ENCODE measurements around the gene IPO4. TPM values are rescaled to one million over a fixed set of nuclear protein-coding genes. Genes with fewer than 3 reads are reported as not detected.

IPO4 gene, protein sequence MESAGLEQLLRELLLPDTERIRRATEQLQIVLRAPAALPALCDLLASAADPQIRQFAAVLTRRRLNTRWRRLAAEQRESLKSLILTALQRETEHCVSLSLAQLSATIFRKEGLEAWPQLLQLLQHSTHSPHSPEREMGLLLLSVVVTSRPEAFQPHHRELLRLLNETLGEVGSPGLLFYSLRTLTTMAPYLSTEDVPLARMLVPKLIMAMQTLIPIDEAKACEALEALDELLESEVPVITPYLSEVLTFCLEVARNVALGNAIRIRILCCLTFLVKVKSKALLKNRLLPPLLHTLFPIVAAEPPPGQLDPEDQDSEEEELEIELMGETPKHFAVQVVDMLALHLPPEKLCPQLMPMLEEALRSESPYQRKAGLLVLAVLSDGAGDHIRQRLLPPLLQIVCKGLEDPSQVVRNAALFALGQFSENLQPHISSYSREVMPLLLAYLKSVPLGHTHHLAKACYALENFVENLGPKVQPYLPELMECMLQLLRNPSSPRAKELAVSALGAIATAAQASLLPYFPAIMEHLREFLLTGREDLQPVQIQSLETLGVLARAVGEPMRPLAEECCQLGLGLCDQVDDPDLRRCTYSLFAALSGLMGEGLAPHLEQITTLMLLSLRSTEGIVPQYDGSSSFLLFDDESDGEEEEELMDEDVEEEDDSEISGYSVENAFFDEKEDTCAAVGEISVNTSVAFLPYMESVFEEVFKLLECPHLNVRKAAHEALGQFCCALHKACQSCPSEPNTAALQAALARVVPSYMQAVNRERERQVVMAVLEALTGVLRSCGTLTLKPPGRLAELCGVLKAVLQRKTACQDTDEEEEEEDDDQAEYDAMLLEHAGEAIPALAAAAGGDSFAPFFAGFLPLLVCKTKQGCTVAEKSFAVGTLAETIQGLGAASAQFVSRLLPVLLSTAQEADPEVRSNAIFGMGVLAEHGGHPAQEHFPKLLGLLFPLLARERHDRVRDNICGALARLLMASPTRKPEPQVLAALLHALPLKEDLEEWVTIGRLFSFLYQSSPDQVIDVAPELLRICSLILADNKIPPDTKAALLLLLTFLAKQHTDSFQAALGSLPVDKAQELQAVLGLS
- total RNA-seq: 19.3 and 31.5 TPM in 2 replicates

DNA sequence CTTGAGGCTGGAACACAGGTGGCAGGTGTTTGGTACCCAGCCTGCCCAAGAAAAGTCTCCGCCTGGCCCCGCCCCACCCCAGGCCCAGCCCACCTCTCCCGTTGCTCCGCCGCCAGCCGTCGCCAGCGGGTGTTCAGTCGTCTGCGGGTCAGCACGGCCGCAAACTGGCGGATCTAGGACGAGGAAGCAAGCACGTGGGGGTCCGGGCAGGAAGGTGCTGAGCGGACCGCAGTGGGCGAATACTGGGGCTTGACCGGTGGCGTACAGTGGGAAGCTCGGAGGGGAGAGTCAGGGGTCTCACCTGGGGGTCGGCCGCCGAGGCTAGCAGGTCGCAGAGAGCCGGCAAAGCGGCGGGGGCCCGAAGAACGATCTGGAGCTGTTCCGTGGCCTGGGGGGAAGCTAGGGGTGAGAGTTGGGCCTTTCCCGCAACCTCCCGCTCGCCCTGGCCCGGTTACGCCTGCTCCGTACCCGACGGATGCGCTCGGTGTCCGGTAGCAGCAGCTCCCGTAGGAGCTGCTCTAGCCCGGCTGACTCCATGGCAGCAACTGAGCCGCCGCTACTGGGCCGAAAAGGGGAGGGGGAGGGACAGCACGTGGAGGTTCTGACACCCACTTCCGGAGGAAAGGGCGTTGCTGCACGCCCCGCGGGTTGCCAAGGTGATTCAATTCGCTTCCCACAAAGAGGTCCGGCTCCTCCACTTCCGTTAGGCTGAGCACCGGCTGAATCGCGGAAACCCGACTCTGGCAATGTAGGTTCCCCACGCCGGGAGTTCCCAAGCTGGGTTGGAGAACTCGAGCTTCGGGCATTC is at the start of gene IPO4:
Gene IPO4 (minus strand): TSS at position 566 of the 808 bp plus-strand sequence. CDS start 29 bp downstream, at position 537.

DNA sequence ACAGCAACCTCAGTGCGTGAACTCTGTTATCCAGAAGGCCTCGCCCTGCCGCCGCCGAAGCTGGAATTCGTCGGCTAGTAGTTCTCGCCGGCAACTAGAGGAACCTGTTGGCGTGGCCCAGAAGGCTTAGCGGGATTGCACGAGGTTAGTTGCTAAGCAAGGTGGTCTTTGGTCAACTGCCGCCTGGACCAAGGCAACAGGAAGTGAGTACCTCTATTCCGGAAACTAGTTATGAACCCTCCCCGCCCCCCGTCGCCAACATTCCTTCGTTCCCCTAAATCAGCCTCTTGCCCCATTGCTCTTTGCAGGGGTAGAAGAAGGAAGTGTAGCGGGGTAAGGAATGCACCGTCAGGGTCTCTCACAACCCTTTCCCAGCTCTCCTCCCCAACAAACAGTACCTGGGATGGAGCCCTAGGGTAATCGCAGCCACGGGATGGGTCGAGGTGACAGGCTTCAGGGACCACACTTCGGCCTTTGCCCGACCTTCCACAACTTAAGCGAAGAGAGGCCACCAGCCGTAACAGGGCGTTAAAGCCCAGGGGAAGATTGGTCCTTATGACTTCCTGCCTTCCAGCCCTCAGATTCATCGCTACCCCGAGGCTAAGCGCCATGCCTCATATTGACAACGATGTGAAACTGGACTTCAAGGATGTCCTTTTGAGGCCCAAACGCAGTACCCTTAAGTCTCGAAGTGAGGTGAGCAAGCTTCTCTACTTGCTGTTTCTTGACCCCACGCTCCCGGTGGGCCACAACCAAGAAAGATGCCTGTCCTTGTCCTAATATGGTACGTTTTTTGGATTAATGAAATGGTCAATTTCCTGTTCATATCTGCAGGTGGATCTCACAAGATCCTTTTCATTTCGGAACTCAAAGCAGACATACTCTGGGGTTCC is 44.3 kb upstream of the IPO4 start, which contains the start of gene GMPR2:
Gene GMPR2 (plus strand): TSS at position 285 of the 893 bp plus-strand sequence. CDS start 325 bp downstream, at position 610.

DNA sequence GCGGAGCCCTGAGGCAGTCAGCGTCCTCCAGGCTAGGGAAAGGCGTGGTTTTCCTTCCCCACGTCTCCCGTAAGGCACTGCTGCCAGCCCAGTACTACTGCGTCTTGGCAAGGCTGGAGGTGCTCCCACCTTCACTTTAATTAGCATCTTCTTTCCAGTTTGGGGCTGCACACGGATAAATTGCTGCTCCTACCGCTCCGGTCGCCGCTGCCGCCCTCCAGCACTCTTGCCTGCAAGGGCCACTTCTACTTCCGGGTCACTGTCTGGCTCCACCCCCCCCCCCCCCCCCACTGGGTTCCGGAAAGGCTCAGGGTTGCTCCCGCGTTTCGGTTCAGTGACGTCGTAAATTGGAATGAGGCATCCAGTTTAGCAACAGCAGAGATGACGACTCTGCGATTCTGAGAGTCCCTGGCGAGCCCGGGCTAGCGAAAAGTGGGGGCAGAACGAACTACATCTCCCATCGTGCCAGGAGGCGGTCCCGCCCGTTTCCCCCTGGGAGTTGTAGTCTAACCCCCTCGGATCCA is 43.6 kb upstream of the IPO4 start, which contains the start of gene NEDD8:
Gene NEDD8 (minus strand): TSS at position 247 of the 524 bp plus-strand sequence. CDS start 100 bp downstream, at position 147.

DNA sequence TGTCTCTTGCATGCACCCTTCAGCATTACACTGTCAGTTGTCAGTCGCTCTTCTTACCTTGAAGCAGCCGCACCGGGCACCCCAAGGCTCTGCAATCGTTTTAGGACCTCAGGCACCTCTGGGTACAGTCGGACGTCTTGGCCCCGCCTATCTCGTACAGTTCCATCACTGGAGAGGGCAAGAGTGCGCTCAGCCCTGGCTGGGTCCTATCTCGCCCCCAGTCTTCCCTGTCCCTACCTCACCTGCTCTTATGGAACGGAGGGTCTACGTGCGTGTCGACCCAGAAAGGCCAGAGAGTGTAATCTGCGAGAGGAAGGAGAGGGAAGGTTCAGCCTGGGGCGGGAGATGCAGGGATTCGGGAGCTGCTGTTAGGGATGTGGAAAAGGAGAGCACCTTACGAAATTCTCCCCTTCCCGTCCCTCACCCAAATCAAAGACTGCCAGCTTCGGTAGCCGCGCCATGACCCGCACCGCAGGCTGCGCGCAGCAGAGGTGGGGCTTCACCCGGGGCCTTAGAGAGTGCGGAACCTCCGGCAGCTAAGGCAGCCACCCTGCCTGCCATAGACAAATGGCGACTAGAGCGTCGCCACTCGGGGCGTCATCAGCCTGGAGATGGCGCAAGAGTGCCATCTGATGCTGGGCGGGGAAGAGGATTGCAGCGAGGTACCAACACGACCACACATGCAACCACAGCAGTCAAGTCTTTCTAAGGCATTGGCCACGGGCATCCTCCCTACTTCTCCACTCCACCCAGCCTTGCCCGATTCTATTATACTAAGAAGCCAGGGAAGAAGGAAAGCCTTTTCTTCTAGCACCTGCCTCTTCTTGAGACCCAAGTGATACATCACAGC is 27.1 kb upstream of the IPO4 start, which contains the start of gene MDP1:
Gene MDP1 (minus strand): TSS at position 572 of the 850 bp plus-strand sequence. CDS start 111 bp downstream, at position 461.

DNA sequence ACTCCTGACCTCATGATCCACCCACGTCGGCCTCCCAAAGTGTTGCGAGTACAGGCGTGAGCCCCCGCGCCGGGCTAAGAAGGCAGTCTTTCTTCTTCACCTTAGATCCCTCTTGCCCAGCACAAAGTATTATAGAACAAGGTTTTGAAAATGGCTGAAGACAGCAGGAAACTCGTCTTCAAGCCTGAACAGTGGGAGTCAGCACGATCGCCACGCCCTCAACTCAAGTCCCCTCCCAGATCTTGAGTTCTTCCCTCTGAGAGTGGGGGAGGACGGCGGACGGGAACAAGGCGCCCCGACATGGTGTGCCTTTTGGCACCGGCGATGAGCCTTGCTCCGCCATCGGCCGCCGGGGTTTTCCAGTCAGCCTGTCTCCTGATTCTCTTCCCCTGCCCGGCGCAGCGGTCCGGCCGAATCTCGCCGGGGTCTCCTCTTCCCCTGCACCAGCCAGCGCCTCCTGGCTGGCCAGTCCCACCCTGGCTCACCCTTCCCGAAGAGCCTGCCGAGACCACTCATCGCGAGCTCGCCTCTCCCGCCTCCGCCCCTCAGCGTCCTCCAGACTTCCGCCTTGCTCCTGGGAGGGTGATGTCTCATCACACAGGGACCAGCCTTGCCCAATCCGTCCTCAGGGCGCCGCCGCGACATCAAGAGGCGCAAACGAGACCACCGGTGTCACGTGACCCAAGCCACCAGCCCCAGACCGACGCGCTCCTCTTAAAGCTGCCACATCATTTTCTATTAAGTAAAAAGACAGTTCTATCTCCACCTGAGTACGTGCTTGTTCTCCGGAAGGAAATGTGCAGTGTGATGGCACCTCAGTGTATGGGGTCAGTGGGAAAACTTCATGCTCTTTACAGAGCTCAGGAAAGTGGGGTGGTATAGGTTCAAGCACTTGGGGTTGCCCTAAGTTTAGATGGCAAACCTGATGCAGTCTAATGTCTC is 24.6 kb upstream of the IPO4 start, which contains the start of gene CHMP4A:
Gene CHMP4A (minus strand): TSS at position 565 of the 942 bp plus-strand sequence. CDS start 49 bp downstream, at position 516.

DNA sequence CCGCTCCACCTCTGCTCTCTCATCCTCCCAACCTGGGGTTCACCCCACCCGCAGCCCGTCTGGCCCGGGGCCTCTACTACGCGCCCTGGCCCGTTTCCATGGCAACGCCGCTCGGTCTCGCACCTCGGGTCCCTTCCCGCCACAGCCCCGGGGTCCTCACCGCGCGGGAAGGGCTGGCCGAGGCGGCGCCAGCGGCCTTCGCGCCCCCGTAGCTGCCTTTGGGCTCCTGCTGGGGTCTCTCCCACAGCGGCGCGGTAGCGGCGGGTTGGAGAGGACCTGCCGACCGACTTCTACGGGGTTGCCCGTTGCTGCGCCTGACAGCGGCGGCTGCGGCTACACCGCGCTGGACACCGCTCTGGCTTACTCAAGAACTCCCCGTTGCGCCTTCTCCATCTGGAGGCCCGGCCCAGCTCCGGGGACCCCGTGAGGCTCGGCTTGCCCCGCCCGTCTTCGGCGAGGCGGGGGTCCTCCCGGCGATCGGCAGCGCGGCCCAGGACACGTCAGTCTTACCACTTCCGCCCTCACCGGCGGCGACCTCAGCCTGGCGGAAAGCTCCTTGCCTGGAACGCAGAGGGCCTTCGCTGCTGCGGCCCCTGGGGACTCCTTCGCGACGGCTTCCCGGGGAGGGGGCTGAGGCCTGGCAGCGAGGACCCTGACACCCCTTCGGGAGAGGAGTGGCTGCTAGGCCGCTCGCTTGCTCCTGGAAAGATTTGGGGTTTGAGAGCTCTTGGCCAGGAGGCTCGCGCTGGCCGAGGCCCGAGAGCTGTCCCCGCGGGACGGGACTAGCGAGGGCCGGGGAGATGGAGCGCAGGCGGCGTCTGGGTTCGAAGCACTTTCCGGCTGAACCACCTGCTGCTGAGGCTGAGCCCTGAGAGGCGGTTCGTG is 6.8 kb upstream of the IPO4 start, which contains the start of gene TM9SF1:
Gene TM9SF1 (minus strand): TSS at position 256 of the 885 bp plus-strand sequence. CDS start 422 bp downstream, outside the sequence.

DNA sequence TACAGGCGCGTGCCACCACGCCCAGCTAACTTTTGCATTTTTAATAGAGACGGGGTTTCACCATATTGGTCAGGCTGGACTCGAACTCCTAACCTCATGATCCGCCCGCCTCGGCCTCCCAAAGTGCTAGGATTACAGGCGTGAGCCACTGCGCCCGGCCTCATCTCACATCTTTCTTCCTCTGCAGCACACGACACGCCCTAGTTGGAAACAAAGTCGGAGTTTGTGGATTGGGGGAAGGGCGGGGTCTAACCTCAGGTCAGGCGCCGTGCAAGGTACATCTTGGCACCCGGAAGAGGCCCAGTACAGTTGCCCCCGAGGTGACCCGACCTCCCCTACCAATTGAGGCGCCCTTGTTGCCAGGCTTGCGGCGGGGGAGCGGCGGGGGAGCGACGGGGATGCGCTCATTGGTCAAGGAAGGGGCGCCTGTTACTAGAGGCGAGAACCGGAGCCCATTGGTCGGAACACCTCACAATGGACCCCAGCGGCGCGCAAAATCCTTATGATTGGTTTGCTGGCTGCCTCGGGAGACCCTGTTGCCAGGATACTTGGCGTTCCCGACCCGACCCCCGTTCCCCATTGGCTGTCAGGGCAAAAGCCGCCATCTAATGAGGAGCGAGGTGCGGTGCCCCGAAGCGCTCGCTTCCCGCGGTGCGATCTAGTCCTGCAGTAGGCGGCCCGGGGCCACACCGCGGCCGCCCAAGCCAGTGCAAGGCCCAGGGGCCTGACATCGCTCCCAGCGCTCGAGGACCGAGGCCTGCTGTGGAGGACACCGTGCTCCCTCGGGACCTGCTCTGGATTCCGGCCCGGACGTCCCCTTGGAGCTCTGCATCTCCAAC is 17.0 kb downstream of the IPO4 start, which contains the start of gene REC8:
Gene REC8 (plus strand): TSS at position 659 of the 839 bp plus-strand sequence. CDS start 473 bp downstream, outside the sequence.

DNA sequence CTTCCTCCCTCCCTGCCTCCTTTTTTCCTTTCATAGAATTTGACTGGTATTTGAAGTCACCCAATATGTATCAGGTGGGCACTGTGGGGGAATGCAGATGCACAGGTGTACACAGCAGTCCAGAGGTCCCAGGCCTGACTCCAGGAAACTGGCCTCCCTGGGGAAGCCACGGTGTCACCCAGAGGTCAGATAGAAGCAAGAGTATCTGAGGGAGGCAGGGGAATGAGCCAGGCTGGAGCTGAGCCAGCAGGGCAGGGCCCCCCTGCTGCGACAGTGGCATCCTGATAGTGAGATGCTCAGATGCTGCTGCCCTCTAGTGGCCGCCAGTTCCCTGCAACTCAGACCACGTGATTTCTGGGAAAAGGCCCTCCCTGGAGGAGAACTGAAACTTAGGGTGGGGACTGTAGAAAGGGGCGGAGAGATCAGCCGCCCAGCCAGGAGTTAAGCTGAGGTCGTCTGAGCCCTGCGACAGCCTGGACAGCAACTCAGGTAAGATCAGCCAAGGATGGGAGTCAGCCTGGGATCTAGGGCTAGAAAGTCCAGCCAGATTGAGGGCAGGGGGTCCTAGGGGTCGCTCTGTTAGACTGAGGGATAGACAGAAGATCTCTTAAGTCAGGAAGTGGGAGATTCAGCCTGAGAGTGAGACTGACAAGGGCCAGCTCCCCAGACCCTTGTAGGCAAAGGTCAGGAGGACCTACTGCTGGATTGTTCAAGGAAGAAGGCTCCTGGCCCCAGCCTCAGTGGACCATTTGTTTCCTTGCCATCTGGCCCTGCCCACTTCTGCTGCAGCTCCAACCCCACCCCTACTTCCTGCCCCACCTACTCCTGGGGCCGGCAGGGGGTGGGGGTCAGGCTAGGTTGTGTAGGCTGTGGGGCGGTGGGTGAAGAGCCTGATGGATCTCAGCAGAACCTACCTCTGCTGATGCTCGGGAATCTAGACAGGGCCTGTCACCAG is 27.5 kb downstream of the IPO4 start, which contains the start of gene IRF9:
Gene IRF9 (plus strand): TSS at position 416 of the 955 bp plus-strand sequence. CDS start 880 bp downstream, outside the sequence.

DNA sequence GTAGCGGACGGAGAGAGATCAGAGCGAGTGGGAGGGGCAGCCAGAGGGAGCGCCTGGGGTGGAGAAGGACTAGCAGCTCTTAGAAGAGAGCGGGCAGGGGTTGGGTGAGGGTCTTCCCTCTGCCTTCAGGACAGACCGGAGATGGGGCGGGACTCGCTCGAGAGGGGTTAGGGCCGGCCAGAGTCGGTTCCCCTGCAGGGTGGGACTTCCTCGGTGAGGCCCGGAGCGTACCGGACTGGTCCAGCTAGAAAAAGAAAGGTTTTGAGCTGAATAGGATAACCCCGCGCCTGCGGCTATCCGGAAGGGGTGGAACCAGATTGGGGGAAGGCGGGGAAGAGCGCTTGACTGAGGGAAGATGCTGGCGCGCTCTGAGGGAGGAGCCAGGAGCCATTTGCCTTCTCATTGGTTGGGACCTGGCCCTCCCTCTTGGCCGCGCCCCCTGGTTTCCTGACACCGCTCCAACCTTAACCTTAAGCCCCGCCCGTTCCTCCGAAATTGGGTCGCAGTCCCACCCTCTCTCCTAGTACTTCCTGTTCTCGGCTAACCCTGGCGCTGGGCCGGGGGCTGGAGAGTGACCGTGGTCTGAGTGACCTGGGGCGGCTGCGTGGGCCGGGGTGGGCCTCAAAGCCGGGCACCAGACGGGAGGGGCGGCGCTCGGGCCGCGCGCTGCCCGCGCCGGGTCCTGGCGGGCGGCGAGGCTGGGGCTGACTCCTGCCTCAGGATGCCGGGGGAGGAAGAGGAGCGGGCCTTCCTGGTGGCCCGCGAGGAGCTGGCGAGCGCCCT is 41.4 kb downstream of the IPO4 start, which contains the start of gene RNF31:
Gene RNF31 (plus strand): TSS at position 521 of the 783 bp plus-strand sequence. CDS start 201 bp downstream, at position 722.

DNA sequence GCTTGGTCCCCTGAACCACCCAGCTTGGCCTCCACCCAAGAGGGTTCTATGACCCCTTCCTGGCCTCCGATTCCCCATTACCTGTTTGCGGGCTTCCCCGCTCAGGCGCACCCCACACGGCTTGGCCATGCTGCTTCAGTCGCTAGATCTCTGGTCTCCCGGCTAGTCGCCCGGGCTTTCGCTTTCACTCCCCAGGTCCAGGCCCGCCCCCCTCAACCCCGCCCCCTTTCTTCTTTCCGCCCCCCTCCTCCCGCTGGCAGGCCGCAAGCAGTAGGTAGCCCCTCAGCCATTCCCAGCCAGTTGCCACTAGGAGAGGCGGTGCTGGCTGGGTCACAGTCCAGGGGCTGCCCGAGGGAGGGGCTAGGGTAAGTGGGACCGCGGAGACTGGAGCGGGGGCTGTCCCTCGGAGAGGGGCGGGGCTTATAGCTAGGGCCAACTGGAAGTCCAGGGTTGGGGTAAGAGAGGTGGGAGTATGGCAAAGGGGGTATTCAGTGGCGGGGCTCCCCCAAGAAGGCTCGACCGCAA is 42.1 kb downstream of the IPO4 start, which contains the start of gene PSME2:
Gene PSME2 (minus strand): TSS at position 158 of the 525 bp plus-strand sequence. CDS start 29 bp downstream, at position 129.

DNA sequence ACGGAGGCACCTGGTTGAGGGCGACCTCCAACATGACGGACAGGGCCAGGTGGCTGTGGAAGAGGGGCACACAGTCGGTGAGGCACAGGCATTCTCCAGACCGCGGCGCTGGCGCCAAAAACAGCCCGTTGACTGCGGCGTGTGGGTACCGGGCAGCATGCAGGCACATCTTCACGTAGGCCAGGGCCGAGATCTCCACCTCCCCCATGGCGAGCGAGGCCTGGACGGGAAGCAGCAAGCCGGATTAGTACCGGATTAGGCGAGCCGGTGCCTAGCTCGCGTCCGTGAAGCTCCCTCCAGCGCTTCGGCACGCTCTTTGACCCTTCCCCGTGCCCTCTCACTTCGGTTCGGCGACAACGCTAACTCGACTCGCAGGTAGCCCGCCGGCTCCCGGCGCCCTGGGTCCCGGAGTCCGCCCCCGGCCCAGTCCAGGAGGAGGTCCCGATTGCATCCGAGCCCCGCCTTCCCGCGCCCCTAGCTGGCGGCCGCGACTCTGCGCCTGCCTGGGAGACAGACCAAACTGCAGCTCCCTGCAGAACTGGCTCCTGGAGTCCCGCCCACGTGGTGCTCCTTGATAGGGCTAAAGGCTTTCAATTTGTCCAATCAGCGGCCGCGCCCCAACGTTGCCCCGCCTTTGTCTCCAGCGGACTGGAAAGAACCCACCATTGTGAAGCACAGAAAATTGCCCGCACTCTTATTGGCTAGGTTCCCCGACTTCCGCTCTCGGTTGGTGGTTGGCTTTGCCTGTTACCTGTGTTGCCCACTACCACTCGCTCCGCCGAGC is 47.3 kb downstream of the IPO4 start, which contains the start of gene EMC9:
Gene EMC9 (minus strand): TSS at position 495 of the 784 bp plus-strand sequence. CDS start 287 bp downstream, at position 208.

All from dermis lymphatic vessel endothelial cell (primary cell).